ENCODE measurements around the gene TCF21. TPM values are rescaled to one million over a fixed set of nuclear protein-coding genes. Genes with fewer than 3 reads are reported as not detected.
"Not testable (repeated sequence)": the region's sequence is repeated elsewhere in the genome, so short reads cannot be mapped to it uniquely, and the experiment has no call there.

The TCF21 gene
- total and polyA plus RNA-seq, 10 donors: 3.6 to 109 (median 27.6) TPM

- Histone ChIP-seq H3K27me3 (replicated peaks in 1 of 7) (peaks cover 0 to 75% (median 38%) of the 10 kb centered on the region in 7 donors), H3K27ac (peak overlapping the region in 1 of 8 donors; percentile 18), H3K4me1 (peaks cover 0 to 11% (median 5%) of the 10 kb centered on the region in 6 donors), H3K36me3 (no peaks in the 10 kb centered on the region), H3K9me3 (peaks cover 0 to 22% (median 0%) of the 10 kb centered on the region in 8 donors), H3K4me3 (no peak overlapping the region)
- WGBS, 5 donors: 7 to 21% (median 12%) methylated on average over 3 of the region's 3 CpGs
- intact Hi-C loops (cut with DNase I; ENCODE audit: low total_unique reads): no loop called here
- DNase-seq: no peak
- TF ChIP-seq POLR2AphosphoS5 (IDR thresholded peaks at IDR 0.05): no peak
- TF ChIP-seq POLR2A (IDR thresholded peaks at IDR 0.05): no peak
- no peak for TF ChIP-seq CTCF (IDR thresholded peaks at IDR 0.05 in 8 of 11, conservative IDR thresholded peaks at IDR 0.05 in 3 of 11)
Measured at GRCh38 chr6:133855991-133856370, 32.9 kb upstream of the TCF21 start.

- peaks cover 0 to 26% (median 7%) of the 10 kb centered on the region in 8 donors for H3K9me3 ChIP-seq
- no peak for DNase-seq
- H3K27ac ChIP-seq: no peak overlapping the region
- peaks cover 0 to 71% (median 38%) of the 10 kb centered on the region in 7 donors for H3K27me3 ChIP-seq (replicated peaks in 1 of 7)
- TF ChIP-seq POLR2AphosphoS5 (IDR thresholded peaks at IDR 0.05) (no peak), POLR2A (IDR thresholded peaks at IDR 0.05) (no peak), CTCF (IDR thresholded peaks at IDR 0.05 in 8 of 11, conservative IDR thresholded peaks at IDR 0.05 in 3 of 11) (no peak)
- H3K4me1 ChIP-seq: peaks cover 0 to 11% (median 5%) of the 10 kb centered on the region in 6 donors
- intact Hi-C loops (cut with DNase I; ENCODE audit: low total_unique reads): no loop called here
- H3K36me3 ChIP-seq: no peaks in the 10 kb centered on the region
- H3K4me3 ChIP-seq: no peak overlapping the region
- WGBS, 5 donors: 74 to 87% (median 82%) methylated on average over 2 of the region's 2 CpGs
Measured at GRCh38 chr6:133856911-133857310, 32.0 kb upstream of the TCF21 start.

- H3K4me3 ChIP-seq: no peak overlapping the region
- peaks cover 0 to 11% (median 5%) of the 10 kb centered on the region in 6 donors for H3K4me1 ChIP-seq
- peaks cover 0 to 63% (median 38%) of the 10 kb centered on the region in 7 donors for H3K27me3 ChIP-seq (replicated peaks in 1 of 7)
- no peak for DNase-seq
- intact Hi-C loops (cut with DNase I; ENCODE audit: low total_unique reads): no loop called here
- H3K27ac ChIP-seq: no peak overlapping the region
- TF ChIP-seq POLR2AphosphoS5 (IDR thresholded peaks at IDR 0.05) (no peak), POLR2A (IDR thresholded peaks at IDR 0.05) (no peak), CTCF (IDR thresholded peaks at IDR 0.05 in 8 of 11, conservative IDR thresholded peaks at IDR 0.05 in 3 of 11) (no peak)
- no peaks in the 10 kb centered on the region for H3K36me3 ChIP-seq
- H3K9me3 ChIP-seq: peaks cover 0 to 33% (median 15%) of the 10 kb centered on the region in 8 donors
Measured at GRCh38 chr6:133857696-133858095, 31.2 kb upstream of the TCF21 start.

GRCh38 chr6:133861337-133861736 lies 27.6 kb upstream of the TCF21 start:
- DNase-seq; H3K4me1 ChIP-seq; intact Hi-C loops (cut with DNase I; ENCODE audit: low total_unique reads); H3K27ac ChIP-seq; H3K36me3 ChIP-seq; H3K4me3 ChIP-seq: not testable (repeated sequence)
- 64 to 88% (median 71%) methylated on average over 2 of the region's 2 CpGs for WGBS, 5 donors
- peaks cover 0 to 61% (median 34%) of the 10 kb centered on the region in 8 donors for H3K9me3 ChIP-seq
- peaks cover 0 to 42% (median 18%) of the 10 kb centered on the region in 7 donors for H3K27me3 ChIP-seq (replicated peaks in 1 of 7)

- H3K9me3 ChIP-seq: peaks cover 0 to 61% (median 34%) of the 10 kb centered on the region in 8 donors
- 78 to 100% (median 89%) methylated on average over 1 of the region's 1 CpG for WGBS, 5 donors
- H3K36me3 ChIP-seq: no peaks in the 10 kb centered on the region
- intact Hi-C loops (cut with DNase I; ENCODE audit: low total_unique reads): no loop called here
- H3K27me3 ChIP-seq (replicated peaks in 1 of 7): peaks cover 0 to 26% (median 0%) of the 10 kb centered on the region in 7 donors
- no peak overlapping the region for H3K27ac ChIP-seq
- no peaks in the 10 kb centered on the region for H3K4me1 ChIP-seq
- no peak for TF ChIP-seq POLR2A (IDR thresholded peaks at IDR 0.05)
- no peak for TF ChIP-seq CTCF (IDR thresholded peaks at IDR 0.05 in 8 of 11, conservative IDR thresholded peaks at IDR 0.05 in 3 of 11)
- no peak for TF ChIP-seq POLR2AphosphoS5 (IDR thresholded peaks at IDR 0.05)
- no peak for DNase-seq
- H3K4me3 ChIP-seq: no peak overlapping the region
Measured at GRCh38 chr6:133863228-133863627, 25.7 kb upstream of the TCF21 start.
